SK-N-SH treated with all-trans-retinoic acid at 6 μM for 48 hours (cell line): ENCODE measurements around the gene KRT15.

Source experiments
- ATAC-seq: fragments of 200-7000 bp; cut with Tn5 transposase; 3 replicates; pipeline ENCODE4 v1.9.1; 2020; ENCODE audit warnings: mild to moderate bottlenecking, moderate library complexity
- ARNTL ChIP-seq: fragments of 450-650 bp; formaldehyde crosslinking; IDR thresholded peaks from 2 replicates; pipeline ENCODE4 v1.5.0; 2020; ENCODE audit warnings: low read depth, mild to moderate bottlenecking, moderate library complexity, borderline replicate concordance
- BACH2 ChIP-seq: fragments of 250-450 bp; sonication (Bioruptor Pico); IDR thresholded peaks from 2 replicates; pipeline ENCODE4 v1.9.0; 2021; ENCODE audit warnings: mild to moderate bottlenecking, borderline replicate concordance
- CREB5 ChIP-seq: fragments of 250-450 bp; sonication (Bioruptor Pico); IDR thresholded peaks from 2 replicates; pipeline ENCODE4 v1.5.1; 2020; ENCODE audit warnings: low read depth, mild to moderate bottlenecking, moderate library complexity
- CSDC2 ChIP-seq: fragments of 250-450 bp; sonication (Bioruptor Pico); IDR thresholded peaks from 2 replicates; pipeline ENCODE4 v1.5.0; 2020; ENCODE audit warnings: mild to moderate bottlenecking, moderate library complexity
- CSRNP3 ChIP-seq: fragments of 250-450 bp; sonication (Bioruptor Pico); IDR thresholded peaks from 2 replicates; pipeline ENCODE4 v1.5.1; 2021; ENCODE audit warnings: mild to moderate bottlenecking, moderate library complexity
- ESRRG ChIP-seq: fragments of 250-450 bp; sonication (Bioruptor Pico); IDR thresholded peaks from 2 replicates; pipeline ENCODE4 v1.6.1; 2021; ENCODE audit warnings: mild to moderate bottlenecking
- ISL1 ChIP-seq: fragments of 250-450 bp; sonication (Bioruptor Pico); IDR thresholded peaks from 2 replicates; pipeline ENCODE4 v2.1.2; 2022; ENCODE audit warnings: mild to moderate bottlenecking, moderate library complexity
- OSR1 ChIP-seq: fragments of 250-450 bp; sonication (Bioruptor Pico); IDR thresholded peaks from 2 replicates; pipeline ENCODE4 v1.8.0; 2022; ENCODE audit warnings: moderate library complexity, mild to moderate bottlenecking, inconsistent platforms
- POU6F1 ChIP-seq: fragments of 250-450 bp; sonication (Bioruptor Pico); IDR thresholded peaks from 2 replicates; pipeline ENCODE4 v1.8.0; 2021; ENCODE audit warnings: low read depth, mild to moderate bottlenecking, moderate library complexity, borderline replicate concordance
- PPARA ChIP-seq: fragments of 250-450 bp; sonication (Bioruptor Pico); IDR thresholded peaks from 2 replicates; pipeline ENCODE4 v1.5.0; 2020; ENCODE audit warnings: mild to moderate bottlenecking, borderline replicate concordance
- RARB ChIP-seq: fragments of 250-450 bp; sonication (Bioruptor Pico); IDR thresholded peaks from 2 replicates; pipeline ENCODE4 v1.8.0; 2021; ENCODE audit warnings: mild to moderate bottlenecking, moderate library complexity
- SNAI2 ChIP-seq: fragments of 250-450 bp; sonication (Bioruptor Pico); IDR thresholded peaks from 2 replicates; pipeline ENCODE4 v1.5.0; 2020; ENCODE audit warnings: mild to moderate bottlenecking, moderate library complexity
- TCF4 ChIP-seq: fragments of 250-450 bp; sonication (Bioruptor Pico); IDR thresholded peaks from 2 replicates; pipeline ENCODE4 v1.8.0; 2021; ENCODE audit warnings: mild to moderate bottlenecking, moderate library complexity, borderline replicate concordance
- TOX ChIP-seq: fragments of 250-450 bp; sonication (Bioruptor Pico); IDR thresholded peaks from 2 replicates; pipeline ENCODE4 v1.8.0; 2021; ENCODE audit warnings: mild to moderate bottlenecking, moderate library complexity, borderline replicate concordance
- TSHZ2 ChIP-seq: fragments of 250-450 bp; sonication (Bioruptor Pico); IDR thresholded peaks from 2 replicates; pipeline ENCODE4 v1.5.0; 2020; ENCODE audit warnings: mild to moderate bottlenecking, moderate library complexity
- ZFP3 ChIP-seq: fragments of 250-450 bp; sonication (Bioruptor Pico); IDR thresholded peaks from 2 replicates; pipeline ENCODE4 v1.5.0; 2020; ENCODE audit warnings: mild to moderate bottlenecking, moderate library complexity
- ZFP30 ChIP-seq: fragments of 450-650 bp; formaldehyde crosslinking; IDR thresholded peaks from 2 replicates; pipeline ENCODE4 v1.5.0; 2022; ENCODE audit warnings: mild to moderate bottlenecking, moderate library complexity
- ZNF565 ChIP-seq: fragments of 450-650 bp; formaldehyde crosslinking; conservative IDR thresholded peaks from 2 replicates; pipeline ENCODE4 v1.5.0; 2020; ENCODE audit warnings: low read depth, mild to moderate bottlenecking, moderate library complexity
- ZNF70 ChIP-seq: fragments of 450-650 bp; formaldehyde crosslinking; IDR thresholded peaks from 2 replicates; pipeline ENCODE4 v1.5.0; 2020; ENCODE audit warnings: mild to moderate bottlenecking, moderate library complexity

KRT15 gene

GRCh38 chr17:41522301-41523224 is 3.9 kb upstream of the KRT15 start:
- ATAC-seq = no peak

GRCh38 chr17:41521574-41522261 is 3.0 kb upstream of the KRT15 start:
- no peak for TF ChIP-seq ARNTL
- no peak for TF ChIP-seq POU6F1 (CRISPR knock-in tag)
- TF ChIP-seq RARB (CRISPR knock-in tag) = no peak
- TF ChIP-seq ZNF565 (CRISPR knock-in tag) = no peak
- no peak for TF ChIP-seq TCF4 (CRISPR knock-in tag)
- no peak for TF ChIP-seq TSHZ2
- no peak for TF ChIP-seq CSRNP3 (CRISPR knock-in tag)
- no peak for TF ChIP-seq CSDC2 (CRISPR knock-in tag)
- TF ChIP-seq OSR1 (CRISPR knock-in tag) = no peak
- TF ChIP-seq ESRRG (CRISPR knock-in tag) = no peak
- TF ChIP-seq, all 23 proteins: peak for 0
- ATAC-seq = peak; percentile 70

More at GRCh38 chr17:41522301-41523224, 3.9 kb upstream of the KRT15 start:
- TF ChIP-seq BACH2 (CRISPR knock-in tag) = no peak
- TF ChIP-seq ESRRG (CRISPR knock-in tag) = no peak
- TF ChIP-seq ZNF70 (CRISPR knock-in tag) = no peak
- no peak for TF ChIP-seq TCF4 (CRISPR knock-in tag)
- no peak for TF ChIP-seq SNAI2 (CRISPR knock-in tag)
- TF ChIP-seq ZNF565 (CRISPR knock-in tag) = no peak
- no peak for TF ChIP-seq OSR1 (CRISPR knock-in tag)
- TF ChIP-seq TOX (CRISPR knock-in tag) = no peak
- TF ChIP-seq ZFP30 = no peak
- TF ChIP-seq ZFP3 (CRISPR knock-in tag) = no peak
- no peak for TF ChIP-seq PPARA
- no peak for TF ChIP-seq ARNTL
- no peak for TF ChIP-seq RARB (CRISPR knock-in tag)
- TF ChIP-seq CREB5 (CRISPR knock-in tag) = no peak
- TF ChIP-seq ISL1 = no peak

- ATAC-seq = no peak
Measured at GRCh38 chr17:41520821-41521521, 2.3 kb upstream of the KRT15 start.

More at GRCh38 chr17:41520821-41521521, 2.3 kb upstream of the KRT15 start:
- no peak for TF ChIP-seq ESRRG (CRISPR knock-in tag)
